Tongue (tissue), 2 donors: ENCODE results near the gene TMEM150C. TPM values are rescaled to one million over a fixed set of nuclear protein-coding genes. Genes with fewer than 3 reads are reported as not detected.
A peak's percentile ranks its signal among the peaks of the same experiment; 100 is the strongest.

ENCODE experiments used
- DNase-seq: peaks from one replicate; pipeline ENCODE4 v3.0.0-alpha.2; 2015
- total RNA-seq: library from RNA; depleted of rRNA; stranded (reverse); fragments of >200 nt; gene quantifications from one replicate; pipeline ENCODE4 v1.2.3, GENCODE V29; 2014

Gene TMEM150C
- 6.4 TPM for total RNA-seq

DNA sequence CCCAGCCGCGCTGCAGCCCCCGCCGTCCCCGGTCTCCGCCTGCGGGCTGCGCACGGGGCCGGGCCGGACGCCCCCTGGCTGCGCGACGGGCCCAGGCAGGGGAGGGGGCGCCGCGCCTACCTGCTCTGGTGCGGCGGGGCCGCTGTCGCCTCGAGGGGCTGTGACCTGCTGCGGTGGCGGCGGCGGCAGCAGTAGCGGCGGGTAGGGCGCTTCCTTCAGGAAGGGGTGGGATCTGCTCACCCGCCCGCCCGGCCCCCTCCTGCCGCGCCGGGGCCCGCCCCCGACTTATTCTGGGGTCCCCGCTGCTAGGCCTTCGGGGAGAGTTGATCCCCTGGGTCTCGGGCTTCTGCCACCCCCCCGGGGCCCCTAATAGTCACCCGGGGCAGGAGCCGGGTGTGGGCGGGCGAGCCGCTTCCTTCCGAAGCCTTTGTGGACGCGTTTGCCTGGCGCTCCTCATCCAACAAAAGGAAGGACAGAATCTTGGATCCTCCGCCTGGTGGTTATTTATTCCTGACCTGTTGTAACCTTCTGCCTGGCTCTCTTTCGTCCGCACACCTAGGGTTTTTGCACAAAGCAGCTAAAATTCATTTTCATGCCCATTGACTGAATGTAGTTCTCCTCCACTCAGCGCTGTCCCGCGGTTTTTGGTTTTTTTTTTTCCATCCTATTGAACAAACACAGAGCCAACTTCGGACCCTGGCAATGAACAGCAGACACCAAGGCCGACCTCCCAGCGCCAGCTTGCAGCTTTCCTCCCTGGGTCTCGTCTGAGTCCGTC lies at the start of gene TMEM150C:
Gene TMEM150C (minus strand): TSS at position 203 of the 778 bp plus-strand sequence. CDS start 57,331 bp downstream, outside the sequence.
- DNase-seq: peak; percentile 34

GRCh38 chr4:82611527-82611926 lies 49.7 kb upstream of the TMEM150C start:
- DNase-seq: no peak

DNA sequence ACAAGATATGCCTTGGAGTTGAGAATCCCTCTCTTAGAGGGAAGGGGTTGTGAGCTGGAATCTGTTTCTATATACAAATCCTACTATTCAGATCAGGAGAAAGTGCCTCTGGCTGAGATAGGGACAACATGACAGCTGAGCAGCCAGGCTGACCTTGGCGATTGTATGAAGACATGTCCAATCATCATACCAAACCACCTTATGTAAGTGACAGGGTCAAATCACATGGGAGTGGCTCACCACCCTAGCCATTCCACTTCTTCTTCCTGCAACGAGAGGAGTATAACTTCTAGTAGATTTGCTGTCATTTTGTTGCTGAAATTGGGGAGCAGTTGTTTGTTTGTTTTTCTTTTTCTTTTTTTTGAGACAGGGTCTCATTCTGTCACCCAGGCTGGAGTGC lies 48.3 kb upstream of the TMEM150C start:
- no peak for DNase-seq

GRCh38 chr4:82606622-82607021 lies 44.8 kb upstream of the TMEM150C start:
- no peak for DNase-seq

GRCh38 chr4:82604522-82604921 lies 42.7 kb upstream of the TMEM150C start:
- no peak for DNase-seq

DNA sequence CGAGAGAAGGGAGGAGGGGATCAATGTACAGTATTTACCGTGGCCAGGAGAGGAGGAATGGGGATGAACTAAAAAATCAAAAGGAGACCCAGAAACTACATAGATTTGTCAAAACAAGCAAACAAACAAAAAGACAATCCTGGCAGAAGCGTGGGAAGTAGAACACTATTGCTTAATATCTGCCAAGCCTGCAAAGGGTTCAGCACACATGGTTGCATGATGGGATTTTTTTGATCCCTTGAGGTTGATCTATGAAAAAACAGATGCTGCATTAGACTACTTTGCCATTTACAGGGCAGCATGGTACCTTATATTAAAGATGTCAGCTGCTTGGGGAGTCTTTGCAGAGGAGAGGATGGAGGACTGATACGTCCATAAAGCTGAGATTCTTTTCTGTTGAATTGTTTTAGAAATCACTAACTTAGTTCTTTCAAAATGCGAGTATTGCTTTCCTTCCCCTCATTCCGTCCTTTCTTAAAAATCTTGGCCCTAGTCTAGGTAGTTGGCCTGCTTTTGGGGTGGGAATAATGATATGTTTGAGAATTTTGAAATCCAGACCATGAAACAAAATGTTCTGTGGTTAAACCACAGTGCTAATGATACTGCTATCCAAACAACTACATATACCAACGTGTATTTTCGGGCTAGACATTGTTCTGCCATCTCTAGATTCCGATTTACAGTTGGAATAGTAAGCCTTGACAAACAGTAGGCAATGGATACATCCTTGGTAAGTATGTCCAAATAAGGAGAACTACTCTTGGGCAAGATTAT lies 39.6 kb upstream of the TMEM150C start:
- no peak for DNase-seq

DNA sequence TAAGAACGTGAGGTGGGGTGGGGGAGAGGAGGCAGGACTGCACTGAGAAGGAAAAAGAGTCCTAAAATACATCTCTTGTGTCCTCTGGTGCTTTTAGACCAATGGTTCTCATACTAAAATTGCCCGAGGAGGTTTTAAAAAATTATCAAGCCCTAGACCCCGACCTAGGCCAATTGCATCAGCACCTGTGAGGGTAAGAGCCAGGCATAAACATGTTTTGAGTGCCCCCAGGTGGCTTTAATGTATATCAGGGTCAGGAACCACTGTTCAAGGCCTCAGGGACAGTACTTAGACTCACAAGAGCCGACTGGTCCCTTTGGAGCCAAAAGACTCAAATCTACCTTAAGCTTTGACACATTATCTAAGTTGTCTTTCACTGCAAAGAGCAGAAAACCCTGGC lies 37.5 kb upstream of the TMEM150C start:
- no peak for DNase-seq

DNA sequence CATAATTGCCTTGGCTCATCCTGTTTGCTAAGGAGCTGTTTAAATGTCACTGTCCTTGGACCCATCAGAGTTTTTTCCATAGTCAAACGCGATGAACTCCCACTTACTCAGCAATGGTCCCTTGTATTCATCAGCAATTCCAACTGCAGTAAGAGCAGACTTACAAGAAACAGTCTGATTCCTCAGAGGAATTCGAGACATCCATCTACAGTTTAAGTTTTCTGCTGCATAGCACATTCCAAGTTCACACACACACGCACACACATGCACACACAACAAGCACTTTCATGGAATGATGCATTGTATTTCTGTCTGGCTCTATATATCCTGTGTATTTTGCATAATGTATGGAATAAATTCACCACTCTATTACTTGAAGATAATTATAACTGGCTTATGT lies 32.7 kb upstream of the TMEM150C start:
- DNase-seq: no peak

- no peak for DNase-seq
Measured at GRCh38 chr4:82593411-82593810, 31.6 kb upstream of the TMEM150C start.

DNA sequence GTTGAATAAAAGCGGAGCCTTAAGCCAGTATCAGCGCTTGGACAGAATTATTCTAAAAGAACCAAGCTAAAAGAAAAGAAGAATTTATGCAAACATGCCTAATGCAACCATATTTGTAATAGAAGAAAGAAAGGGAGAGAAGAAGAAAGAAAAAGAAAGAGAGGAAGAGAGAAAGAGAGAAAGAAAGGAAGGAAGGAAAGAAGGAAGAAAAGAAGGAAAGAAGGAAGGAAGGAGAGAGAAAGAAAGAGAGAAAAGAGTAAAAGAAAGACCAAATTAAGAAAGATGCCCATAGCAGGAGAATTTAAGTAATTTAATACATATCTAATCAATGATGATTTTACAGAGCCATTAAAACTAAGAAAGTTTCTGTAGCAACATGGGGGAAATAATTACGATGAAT lies 30.9 kb upstream of the TMEM150C start:
- no peak for DNase-seq

- DNase-seq: no peak
Measured at GRCh38 chr4:82591592-82591991, 29.8 kb upstream of the TMEM150C start.

- no peak for DNase-seq
Measured at GRCh38 chr4:82589756-82590155, 28.0 kb upstream of the TMEM150C start.

- DNase-seq: no peak
Measured at GRCh38 chr4:82588771-82589270, 27.0 kb upstream of the TMEM150C start.

- DNase-seq: no peak
Measured at GRCh38 chr4:82587826-82588540, 26.2 kb upstream of the TMEM150C start.

DNA sequence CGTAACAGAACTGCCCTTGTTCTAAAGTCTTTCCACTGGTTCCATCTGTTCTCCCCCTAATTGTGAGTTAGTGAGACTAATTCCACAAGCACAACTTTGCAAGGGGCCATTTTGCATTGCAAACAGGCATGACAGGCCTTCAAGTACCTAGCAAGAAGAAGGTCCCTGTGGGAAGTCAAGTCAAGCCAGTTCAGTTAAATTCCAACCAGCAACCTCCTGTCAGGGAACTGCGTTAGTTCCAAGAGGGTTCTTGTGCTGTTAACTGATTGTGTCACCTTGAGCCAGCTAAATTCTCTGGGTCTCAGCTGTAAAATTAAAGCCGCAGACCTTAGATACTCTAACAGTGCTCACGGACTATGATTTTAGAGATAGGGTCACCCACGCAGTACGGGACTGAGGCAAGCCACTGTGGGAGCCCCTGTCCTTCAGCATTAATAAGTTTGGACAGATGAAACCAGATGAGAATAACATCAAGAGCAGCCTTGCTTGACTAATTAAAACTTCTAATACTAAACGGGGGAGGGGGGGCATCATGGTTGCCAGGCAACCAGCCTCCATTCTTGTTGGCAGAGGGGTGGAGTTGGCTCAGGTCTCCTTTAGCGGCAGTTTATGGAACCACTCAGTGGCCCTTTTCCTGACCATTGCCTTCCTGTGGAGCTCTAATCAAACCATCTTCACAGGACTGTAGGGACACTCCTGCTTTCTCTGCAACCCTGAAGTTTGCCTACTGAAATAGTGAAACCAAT lies 24.1 kb upstream of the TMEM150C start:
- peak; percentile 12 for DNase-seq

DNA sequence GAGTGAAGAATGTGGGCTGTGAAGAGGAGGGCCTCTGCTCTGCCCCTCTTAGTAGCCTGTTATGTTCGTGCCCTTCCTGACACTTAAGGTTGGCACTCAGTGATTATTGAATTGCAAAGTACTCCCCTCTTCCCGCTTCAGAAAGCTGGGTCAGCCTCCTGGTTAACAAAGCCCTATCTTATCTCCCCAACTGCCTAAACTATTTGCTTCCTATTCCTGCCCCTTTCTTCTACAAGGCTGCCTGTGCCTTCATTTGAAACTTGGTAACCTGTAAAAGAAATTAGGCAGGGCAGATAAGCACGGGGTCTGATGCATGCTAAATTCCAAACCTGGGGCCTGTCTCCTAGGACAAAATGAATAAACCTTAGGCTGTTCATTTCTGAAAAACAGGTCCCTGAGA lies 23.1 kb upstream of the TMEM150C start:
- no peak for DNase-seq

DNA sequence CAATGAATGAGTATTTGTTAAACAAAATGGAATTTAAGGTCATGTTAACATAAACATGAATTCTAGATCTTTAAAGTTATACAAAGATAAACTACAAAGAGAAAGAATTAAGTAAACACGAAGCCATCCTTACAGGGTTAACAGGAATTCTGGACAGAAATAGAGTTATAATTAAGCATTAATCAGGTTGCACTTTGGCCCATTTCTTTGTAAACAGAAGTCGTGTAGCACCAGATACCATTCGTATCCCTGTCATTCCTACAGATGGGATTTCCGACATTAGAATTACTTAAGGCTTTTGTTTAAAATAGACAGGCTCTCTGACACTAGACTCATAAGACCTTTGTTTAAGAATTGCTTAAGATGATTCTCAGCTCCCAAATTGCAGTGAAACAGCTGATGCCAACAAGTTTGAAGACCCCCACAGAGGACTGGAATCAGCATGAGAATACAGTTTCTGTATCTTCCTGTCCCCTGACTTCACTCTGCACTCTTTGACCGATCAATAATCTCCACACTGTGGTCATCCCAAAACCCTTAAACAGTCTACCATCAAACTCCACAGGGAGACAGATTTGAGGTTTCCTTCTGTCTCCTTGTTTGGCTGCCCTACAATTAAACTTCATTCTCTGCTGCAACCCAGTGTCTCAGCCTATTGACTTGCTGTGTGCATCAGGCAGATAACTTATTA lies 22.3 kb upstream of the TMEM150C start:
- no peak for DNase-seq

- no peak for DNase-seq
Measured at GRCh38 chr4:82579932-82580331, 18.1 kb upstream of the TMEM150C start.

DNA sequence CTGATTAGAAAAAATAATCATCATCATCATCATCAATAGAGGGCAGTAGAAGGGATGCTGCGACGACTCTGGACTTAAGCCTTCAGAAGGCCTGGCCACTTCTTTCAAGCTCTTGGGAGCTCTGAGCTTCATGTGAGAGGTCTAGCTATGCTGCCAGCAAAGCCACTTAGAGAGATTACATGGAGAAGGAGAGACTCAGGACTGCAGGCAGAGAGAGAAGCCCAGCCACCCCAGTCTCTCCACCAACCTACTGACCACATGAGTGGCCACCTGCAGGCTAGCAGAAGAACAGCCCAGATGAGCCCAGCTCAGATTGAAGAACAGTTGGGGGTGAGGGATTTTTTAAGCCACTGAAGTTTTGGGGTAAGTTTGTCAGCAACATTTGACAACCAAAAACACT lies 17.1 kb upstream of the TMEM150C start:
- DNase-seq: no peak

DNA sequence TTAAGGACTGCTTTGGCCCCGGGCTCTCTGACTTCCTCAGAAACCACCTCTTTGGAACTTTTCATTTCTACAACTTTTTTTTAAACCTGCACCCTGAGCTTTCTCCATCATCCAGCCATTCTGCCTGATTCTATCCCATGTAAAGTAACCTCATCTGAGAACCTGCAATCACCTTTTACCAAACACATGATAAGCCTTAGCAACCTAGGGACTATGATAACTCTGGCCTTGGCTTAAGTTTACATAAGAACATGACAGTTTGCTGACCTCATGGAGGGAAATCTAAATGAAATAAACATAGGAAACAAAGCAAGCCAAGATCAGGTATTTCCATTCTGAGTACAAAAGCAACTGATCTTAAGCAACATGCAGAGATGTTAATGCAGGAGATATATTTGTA lies 15.7 kb upstream of the TMEM150C start:
- DNase-seq: no peak

GRCh38 chr4:82569727-82570126 lies 7.9 kb upstream of the TMEM150C start:
- no peak for DNase-seq
